KOPT-K1 (cell line): ENCODE data around the gene DNMT3L.
"Not testable (repeated sequence)": the region's sequence is repeated elsewhere in the genome, so short reads cannot be mapped to it uniquely, and the experiment has no call there.

ENCODE experiments used
- H3K27ac ChIP-seq: fragments of 200-600 bp; sonication (generic); 2 replicates; pipeline ENCODE4 v1.5.1; 2016; ENCODE audit warnings: antibody characterized with exemption, mild to moderate bottlenecking, low read depth, low read length; ENCODE audit not compliant: poor library complexity, severe bottlenecking
- H3K36me3 ChIP-seq: fragments of 200-600 bp; sonication (generic); 2 replicates; pipeline ENCODE4 v1.5.1; 2017; ENCODE audit warnings: antibody characterized with exemption, mild to moderate bottlenecking, low read length, moderate library complexity; ENCODE audit not compliant: insufficient read depth
- H3K9me3 ChIP-seq: fragments of 200-600 bp; sonication (generic); 2 replicates; pipeline ENCODE4 v1.5.1; 2017; ENCODE audit warnings: antibody characterized with exemption, low read length, mild to moderate bottlenecking; ENCODE audit not compliant: insufficient read depth, poor library complexity, severe bottlenecking

DNMT3L gene

GRCh38 chr21:44261675-44262295 lies at the start of gene DNMT3L:
Gene DNMT3L, minus strand, starts transcription at chr21:44261897. Its CDS starts 638 bp downstream, at chr21:44261259.
- H3K9me3 ChIP-seq = no peaks in the 10 kb centered on the region
- no peak within 1 kb of the TSS for H3K27ac ChIP-seq
- H3K36me3 ChIP-seq = no peaks in the 10 kb centered on the region

GRCh38 chr21:44310628-44311507 lies 49.2 kb upstream of the DNMT3L start:
- H3K36me3 ChIP-seq = peaks cover 59% of the 10 kb centered on the region; the same call in 1 of the 2 replicates
- no peak overlapping the region for H3K27ac ChIP-seq
- no peaks in the 10 kb centered on the region for H3K9me3 ChIP-seq

GRCh38 chr21:44306936-44307704 lies 45.4 kb upstream of the DNMT3L start:
- H3K9me3 ChIP-seq = no peaks in the 10 kb centered on the region
- peaks cover 47% of the 10 kb centered on the region; the same call in 1 of the 2 replicates for H3K36me3 ChIP-seq
- no peak overlapping the region for H3K27ac ChIP-seq

GRCh38 chr21:44305691-44306090 lies 44.0 kb upstream of the DNMT3L start:
- Histone ChIP-seq H3K9me3 (no peaks in the 10 kb centered on the region), H3K36me3 (peaks cover 34% of the 10 kb centered on the region; the same call in 1 of the 2 replicates), H3K27ac (no peak overlapping the region)

- Histone ChIP-seq H3K9me3 (no peaks in the 10 kb centered on the region), H3K36me3 (peaks cover 27% of the 10 kb centered on the region; the same call in 1 of the 2 replicates), H3K27ac (no peak overlapping the region)
Measured at GRCh38 chr21:44304877-44305293, 43.2 kb upstream of the DNMT3L start.

- Histone ChIP-seq H3K27ac (no peak overlapping the region), H3K9me3 (no peaks in the 10 kb centered on the region), H3K36me3 (peaks cover 23% of the 10 kb centered on the region; the same call in 1 of the 2 replicates)
Measured at GRCh38 chr21:44304011-44304616, 42.4 kb upstream of the DNMT3L start.

- Histone ChIP-seq H3K9me3 (no peaks in the 10 kb centered on the region), H3K27ac (no peak overlapping the region), H3K36me3 (peaks cover 18% of the 10 kb centered on the region; the same call in 1 of the 2 replicates)
Measured at GRCh38 chr21:44303490-44303981, 41.8 kb upstream of the DNMT3L start.

GRCh38 chr21:44302573-44303401 lies 41.1 kb upstream of the DNMT3L start:
- H3K9me3 ChIP-seq, H3K27ac ChIP-seq: not testable (repeated sequence)
- peaks cover 13% of the 10 kb centered on the region; the same call in 1 of the 2 replicates for H3K36me3 ChIP-seq

- H3K9me3 ChIP-seq = no peaks in the 10 kb centered on the region
- peaks cover 6% of the 10 kb centered on the region; the same call in 1 of the 2 replicates for H3K36me3 ChIP-seq
- no peak overlapping the region for H3K27ac ChIP-seq
Measured at GRCh38 chr21:44301961-44302406, 40.3 kb upstream of the DNMT3L start.

- no peaks in the 10 kb centered on the region for H3K36me3 ChIP-seq
- H3K9me3 ChIP-seq = no peaks in the 10 kb centered on the region
- H3K27ac ChIP-seq = peak overlapping the region; percentile 62
Measured at GRCh38 chr21:44301141-44301540, 39.4 kb upstream of the DNMT3L start.

- Histone ChIP-seq H3K9me3 (no peaks in the 10 kb centered on the region), H3K27ac (peak overlapping the region; percentile 62), H3K36me3 (no peaks in the 10 kb centered on the region)
Measured at GRCh38 chr21:44300262-44300959, 38.7 kb upstream of the DNMT3L start.

- H3K36me3 ChIP-seq = no peaks in the 10 kb centered on the region
- H3K27ac ChIP-seq = peak within 1 kb of the TSS; percentile 62
- no peaks in the 10 kb centered on the region for H3K9me3 ChIP-seq
Measured at GRCh38 chr21:44299458-44300261, 38.0 kb upstream of the DNMT3L start, which contains the start of gene PFKL. Gene PFKL, plus strand, starts transcription at chr21:44300053. Its CDS starts 53 bp downstream, at chr21:44300106.
